HG03354 (cell line): ENCODE data around the gene NIPAL1.
A peak's percentile ranks its signal among the peaks of the same experiment; 100 is the strongest.

Experiments
- ATAC-seq: cut with Tn5 transposase; IDR thresholded peaks from one replicate; pipeline ENCODE4 v1.9.1; 2021; ENCODE audit warnings: mild to moderate bottlenecking; ENCODE audit not compliant: unreplicated experiment, poor library complexity, severe bottlenecking

The NIPAL1 gene

GRCh38 chr4:48049483-48049882, 32.9 kb downstream of the NIPAL1 start:
- ATAC-seq: no peak

GRCh38 chr4:48051078-48051477, 34.5 kb downstream of the NIPAL1 start:
- ATAC-seq: no peak

GRCh38 chr4:48058617-48059530, 42.3 kb downstream of the NIPAL1 start:
- ATAC-seq: no peak

GRCh38 chr4:48064349-48064748, 47.8 kb downstream of the NIPAL1 start:
- ATAC-seq: peak; percentile 42

GRCh38 chr4:48065587-48066052, 49.0 kb downstream of the NIPAL1 start:
- ATAC-seq: peak; percentile 72

- no peak for ATAC-seq
Measured at GRCh38 chr4:48067536-48067935, 51.0 kb downstream of the NIPAL1 start.

- no peak for ATAC-seq
Measured at GRCh38 chr4:48068182-48068581, 51.6 kb downstream of the NIPAL1 start.

- no peak for ATAC-seq
Measured at GRCh38 chr4:48069026-48069425, 52.5 kb downstream of the NIPAL1 start.

- ATAC-seq: no peak
Measured at GRCh38 chr4:48071191-48071590, 54.6 kb downstream of the NIPAL1 start.

- ATAC-seq: no peak
Measured at GRCh38 chr4:48073567-48074103, 57.1 kb downstream of the NIPAL1 start.

GRCh38 chr4:48074657-48075056, 58.1 kb downstream of the NIPAL1 start:
- ATAC-seq: no peak

GRCh38 chr4:48078425-48078824, 61.9 kb downstream of the NIPAL1 start:
- no peak for ATAC-seq

GRCh38 chr4:48078862-48079655, 62.5 kb downstream of the NIPAL1 start:
- no peak for ATAC-seq

GRCh38 chr4:48079972-48080391, 63.4 kb downstream of the NIPAL1 start:
- no peak for ATAC-seq

GRCh38 chr4:48081196-48081595, 64.6 kb downstream of the NIPAL1 start:
- ATAC-seq: no peak

- ATAC-seq: no peak
Measured at GRCh38 chr4:48082956-48083355, 66.4 kb downstream of the NIPAL1 start.

GRCh38 chr4:48085821-48086589, 69.4 kb downstream of the NIPAL1 start:
- no peak for ATAC-seq
